HG03139 (cell line): ENCODE measurements around the gene DDA1.
"Not testable (repeated sequence)": the region's sequence is repeated elsewhere in the genome, so short reads cannot be mapped to it uniquely, and the experiment has no call there.

ENCODE experiments used
- ATAC-seq: cut with Tn5 transposase; IDR thresholded peaks from one replicate; pipeline ENCODE4 v1.9.1; 2021; ENCODE audit not compliant: unreplicated experiment

Gene DDA1

DNA sequence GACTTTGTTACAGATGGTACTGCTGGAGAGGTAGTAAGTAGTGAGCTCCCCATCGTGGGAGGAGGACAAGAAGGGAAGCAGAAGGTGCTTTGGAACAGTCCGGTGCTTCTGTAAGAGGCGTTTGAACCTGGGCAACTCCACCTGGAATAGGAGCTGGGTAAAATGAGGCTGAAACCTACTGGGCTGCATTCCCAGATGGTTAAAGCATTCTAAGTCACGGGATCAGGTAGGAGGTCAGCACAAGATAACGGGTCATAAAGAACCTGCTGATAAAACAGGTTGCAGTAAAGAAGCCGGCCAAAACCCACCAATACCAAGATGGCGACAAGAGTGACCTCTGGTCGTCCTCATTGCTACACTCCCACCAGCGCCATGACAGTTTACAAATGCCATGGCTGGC is 22.6 kb upstream of the DDA1 start:
- ATAC-seq, result no peak

DNA sequence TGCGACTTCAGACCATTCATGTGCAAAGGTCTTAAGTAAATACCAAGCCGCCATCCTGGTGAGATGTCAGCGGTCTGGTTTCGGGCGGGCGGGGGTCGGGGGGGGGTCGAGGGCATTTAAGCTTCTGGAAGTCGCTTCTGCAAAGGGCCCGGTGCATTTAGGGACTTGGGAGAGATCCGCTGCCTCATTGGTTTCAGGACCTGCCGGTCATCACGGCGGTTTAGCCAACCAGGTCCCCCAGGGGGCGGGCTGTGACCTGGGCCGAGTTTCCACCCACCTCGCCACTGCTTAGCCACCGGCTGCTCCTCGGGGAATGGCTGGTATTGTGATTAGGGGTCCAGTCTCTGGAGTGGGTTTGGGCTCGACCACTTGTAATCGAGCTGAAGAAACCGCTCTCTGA is 19.9 kb upstream of the DDA1 start:
- no peak for ATAC-seq

DNA sequence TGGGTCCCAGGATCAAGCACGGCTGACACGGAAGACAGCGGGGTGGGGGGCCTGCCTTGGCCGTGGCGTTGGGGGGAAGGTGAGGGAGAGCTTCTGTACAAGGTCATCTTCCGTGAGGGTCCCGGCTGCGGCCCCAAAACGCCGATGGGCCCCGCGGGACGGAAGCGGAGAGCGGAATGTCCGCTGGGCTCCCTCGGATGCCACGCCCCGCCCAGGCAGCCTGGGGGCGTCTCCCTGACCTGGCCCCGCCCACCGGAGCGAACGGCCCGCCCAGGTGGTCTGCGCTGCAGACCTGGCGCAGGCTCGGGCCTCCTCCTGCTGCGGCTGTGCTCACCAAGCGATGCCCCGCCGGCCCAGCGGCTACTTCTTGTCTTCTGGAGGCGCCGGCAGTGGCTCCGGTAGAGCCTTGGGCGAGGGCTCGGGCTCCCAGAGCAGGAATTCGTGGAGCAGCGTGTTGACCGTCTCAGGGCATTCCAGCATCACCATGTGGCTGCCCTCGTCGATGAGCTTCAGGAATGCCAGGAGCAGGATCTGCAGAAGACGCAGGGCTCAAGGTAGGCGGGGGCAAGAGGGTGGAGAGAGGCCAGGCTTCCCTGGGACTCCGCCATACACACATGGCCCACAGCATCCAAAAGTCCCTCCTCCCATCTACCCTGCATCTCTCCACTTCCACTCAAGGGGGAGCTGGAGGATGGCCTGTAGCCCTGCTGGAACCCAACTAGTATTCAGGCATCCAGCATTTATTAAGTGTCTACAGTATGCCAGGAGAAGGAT is 16.9 kb upstream of the DDA1 start:
- ATAC-seq, result peak; percentile 75

DNA sequence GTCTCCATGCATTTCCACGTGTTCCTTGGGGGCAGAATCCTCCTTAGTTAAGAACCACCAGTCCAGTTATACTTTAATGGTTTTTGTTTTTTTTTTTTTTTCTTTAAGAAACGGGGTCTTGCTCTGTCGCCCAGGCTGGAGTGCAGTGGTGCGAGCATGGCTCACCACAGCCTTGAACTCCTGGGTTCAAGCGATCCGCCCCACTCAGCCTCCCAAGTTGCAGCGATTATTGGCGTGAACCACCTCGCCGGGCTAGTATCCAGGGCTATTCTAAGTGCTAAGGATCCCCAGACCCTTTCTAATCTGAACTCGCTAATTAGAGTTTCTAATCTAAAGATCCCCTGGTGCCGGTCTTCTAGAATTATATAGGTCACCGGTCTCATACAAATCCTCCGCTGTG is 15.8 kb upstream of the DDA1 start:
- ATAC-seq, result no peak

- no peak for ATAC-seq
Measured at GRCh38 chr19:17294051-17294891, 15.1 kb upstream of the DDA1 start.

DNA sequence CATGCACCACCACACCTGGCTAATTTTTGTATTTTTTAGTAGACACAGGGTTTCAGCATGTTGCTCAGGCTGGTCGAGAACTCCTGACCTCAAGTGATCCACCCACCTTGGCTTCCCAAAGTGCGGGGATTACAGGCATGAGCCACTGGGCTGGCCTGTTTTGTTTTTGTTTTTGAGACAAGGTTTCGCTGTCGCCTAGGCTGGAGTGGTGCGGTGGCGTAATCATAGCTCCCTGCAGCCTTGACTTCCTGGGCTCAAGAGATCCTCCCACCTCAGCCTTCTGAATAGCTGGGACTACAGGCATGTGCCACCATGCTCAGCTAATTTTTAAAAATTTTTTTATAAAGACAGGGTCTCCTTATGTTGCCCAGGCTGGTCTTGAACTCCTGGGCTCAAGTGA is 13.8 kb upstream of the DDA1 start:
- not testable (repeated sequence) for ATAC-seq

GRCh38 chr19:17296273-17296672 is 13.1 kb upstream of the DDA1 start:
- no peak for ATAC-seq

DNA sequence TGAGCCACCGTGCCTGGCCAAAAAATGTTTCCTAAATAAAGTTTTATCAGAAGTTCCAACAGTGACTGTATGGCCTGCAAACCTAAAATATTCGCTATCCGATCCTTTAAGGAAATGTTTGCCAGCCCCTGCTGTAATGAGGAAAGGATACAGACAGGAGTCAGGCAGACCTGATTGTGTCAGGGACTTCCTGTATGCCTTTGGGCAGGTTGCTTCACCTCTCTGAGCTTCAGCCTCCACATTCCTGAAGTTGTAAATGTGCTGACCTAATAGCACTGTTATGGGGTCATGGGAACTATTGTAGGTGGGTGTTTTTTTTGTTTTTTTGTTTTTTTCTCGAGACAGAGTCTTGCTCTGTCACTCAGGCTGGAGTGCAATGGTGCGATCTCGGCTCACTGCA is 12.4 kb upstream of the DDA1 start:
- ATAC-seq, result no peak

DNA sequence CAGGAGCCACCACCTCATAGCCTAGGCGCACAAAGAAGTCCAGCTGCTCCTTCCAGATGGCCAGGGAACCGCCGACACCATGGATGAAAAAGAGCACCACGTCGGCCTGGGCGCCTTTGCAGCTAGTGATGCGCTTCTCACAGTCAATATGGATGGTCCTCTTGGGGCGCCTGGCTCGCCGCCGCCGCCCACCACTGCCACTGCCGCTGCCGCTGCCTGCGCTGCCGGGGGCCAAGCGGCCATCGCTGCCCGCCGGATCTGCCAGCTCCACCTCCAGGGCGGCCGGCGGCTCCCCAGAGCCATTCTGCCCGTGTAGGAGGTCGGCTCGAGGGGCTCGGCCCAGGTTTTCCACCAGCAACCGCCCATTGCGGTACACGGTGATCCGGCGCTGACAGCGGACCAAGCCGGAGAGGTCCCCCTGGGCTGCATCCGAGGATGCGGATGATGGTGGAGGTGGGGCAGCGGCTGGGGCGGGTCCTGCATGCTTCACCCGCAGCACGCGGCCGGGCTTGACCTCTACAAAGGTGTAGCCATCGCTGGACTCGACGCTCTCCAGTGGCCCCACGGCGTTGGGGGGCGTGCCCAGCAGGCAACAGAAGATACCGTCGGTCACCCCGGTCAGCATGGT is 8.3 kb upstream of the DDA1 start:
- no peak for ATAC-seq

DNA sequence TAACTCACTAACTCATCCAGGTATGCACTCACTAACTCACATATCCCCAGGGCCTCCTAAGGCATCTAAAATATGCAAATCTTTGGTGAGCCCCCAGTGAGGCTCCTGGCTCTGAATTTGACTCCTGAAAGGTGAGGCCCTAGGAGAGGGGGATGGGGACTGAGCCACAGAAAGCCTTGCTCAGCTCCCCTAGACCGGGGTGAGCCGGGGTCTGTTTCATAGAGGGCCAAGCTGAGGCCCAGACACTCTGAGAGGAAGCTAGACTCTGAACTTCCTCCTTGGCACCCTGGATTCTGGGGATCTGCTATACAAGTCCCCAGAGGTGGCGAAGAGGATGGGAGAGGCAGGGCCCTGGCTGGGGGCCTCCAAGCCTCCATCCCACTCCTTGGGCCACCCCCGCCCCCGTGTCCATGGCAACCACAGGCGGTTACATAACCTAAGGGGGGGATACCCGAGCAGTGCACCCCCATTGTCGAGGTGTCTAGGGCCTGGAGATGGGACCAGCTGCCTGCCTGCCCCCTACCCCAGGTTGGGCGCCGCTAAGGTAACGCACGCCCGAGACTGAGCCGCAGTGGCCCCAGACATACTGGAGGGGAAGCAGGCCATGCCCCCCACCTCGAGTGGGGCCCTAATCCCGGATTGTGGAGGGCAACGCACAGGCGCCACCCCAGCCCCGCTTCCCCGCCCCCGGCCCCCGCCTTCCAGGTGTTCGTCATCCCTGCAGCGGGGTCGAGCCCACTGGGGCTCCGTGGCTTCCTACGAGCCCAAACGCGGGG is 6.8 kb upstream of the DDA1 start:
- no peak for ATAC-seq

DNA sequence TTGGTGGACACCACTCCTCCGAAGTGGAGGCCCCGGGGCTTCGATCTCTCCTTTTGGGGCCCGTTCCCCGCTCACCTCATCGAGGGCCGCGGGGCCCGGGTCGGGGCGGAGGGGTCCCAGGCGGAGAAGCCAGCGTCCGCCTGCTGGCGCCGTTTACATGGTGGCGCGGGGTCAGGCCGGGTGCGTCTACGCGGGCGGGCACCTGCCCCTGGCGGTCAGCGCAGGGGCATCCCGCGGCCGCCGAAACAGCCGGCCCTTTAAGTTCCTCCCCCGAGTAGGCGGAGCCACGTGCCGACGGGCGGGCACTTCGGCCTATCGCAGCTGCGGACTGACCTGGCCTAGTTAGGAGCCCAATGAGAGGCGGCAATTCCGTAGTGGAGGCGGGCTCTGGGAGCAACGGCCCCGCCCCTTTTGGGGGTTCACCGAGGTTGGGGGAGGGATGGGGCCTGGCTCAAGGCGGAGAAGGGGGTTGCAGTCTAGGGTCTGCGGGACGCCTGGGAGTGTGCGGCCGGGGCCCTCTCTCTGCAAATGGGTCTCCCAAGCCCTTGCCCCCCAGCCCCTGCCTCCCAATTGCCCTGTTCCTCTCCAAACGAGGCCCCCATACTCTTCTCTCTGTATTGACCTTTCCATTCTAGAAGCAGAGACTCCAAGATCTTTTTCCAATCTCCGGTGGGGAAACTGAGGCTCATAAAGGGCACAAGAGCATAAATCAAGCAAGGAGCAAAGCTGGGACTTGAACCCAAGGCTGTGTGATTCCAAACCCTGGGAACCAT is 6.0 kb upstream of the DDA1 start, which contains the start of gene ABHD8:
TSS of gene ABHD8 (minus strand) at position 259 of the 773 bp plus-strand sequence. CDS start 1,809 bp downstream, outside the sequence.
- ATAC-seq, result peak; percentile 50

GRCh38 chr19:17303940-17304267 is 5.5 kb upstream of the DDA1 start:
- no peak for ATAC-seq

- no peak for ATAC-seq
Measured at GRCh38 chr19:17304386-17305215, 4.8 kb upstream of the DDA1 start.

GRCh38 chr19:17305216-17305516 is 4.2 kb upstream of the DDA1 start:
- ATAC-seq, result no peak

DNA sequence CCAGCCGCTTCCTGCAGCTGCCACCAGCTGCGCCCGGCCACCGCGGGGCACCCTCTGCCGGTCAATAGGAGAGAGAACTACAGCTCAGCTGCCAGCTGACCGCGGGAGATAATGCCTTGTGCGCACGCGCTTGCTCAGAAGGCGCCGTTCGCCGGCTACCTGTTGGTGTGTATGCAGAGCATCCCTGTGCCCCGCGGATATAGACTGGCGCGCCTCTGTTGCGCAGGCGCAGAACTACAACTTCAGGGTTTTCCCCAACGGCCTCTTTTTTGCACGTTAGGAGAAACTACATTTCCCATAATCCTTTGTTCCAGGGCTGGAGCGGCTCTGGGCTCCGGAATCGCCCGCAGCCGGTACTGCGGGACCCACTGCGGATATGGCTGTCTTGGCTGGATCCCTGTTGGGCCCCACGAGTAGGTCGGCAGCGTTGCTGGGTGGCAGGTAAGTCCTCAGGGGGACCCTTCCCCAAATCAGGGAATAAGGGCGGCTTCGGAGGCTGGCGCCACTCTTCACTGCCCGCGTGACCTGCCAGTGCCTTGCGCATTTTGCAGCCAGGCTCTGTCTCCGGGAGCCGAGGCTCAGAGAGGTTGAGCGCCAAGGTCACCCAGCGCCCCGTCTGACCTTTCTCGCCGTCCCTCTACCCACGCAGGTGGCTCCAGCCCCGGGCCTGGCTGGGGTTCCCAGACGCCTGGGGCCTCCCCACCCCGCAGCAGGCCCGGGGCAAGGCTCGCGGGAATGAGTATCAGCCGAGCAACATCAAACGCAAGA is 3.7 kb upstream of the DDA1 start, which contains the start of gene MRPL34:
TSS of gene MRPL34 (plus strand) at position 356 of the 768 bp plus-strand sequence. CDS start at position 377, 21 bp downstream.
- peak; percentile 46 for ATAC-seq

DNA sequence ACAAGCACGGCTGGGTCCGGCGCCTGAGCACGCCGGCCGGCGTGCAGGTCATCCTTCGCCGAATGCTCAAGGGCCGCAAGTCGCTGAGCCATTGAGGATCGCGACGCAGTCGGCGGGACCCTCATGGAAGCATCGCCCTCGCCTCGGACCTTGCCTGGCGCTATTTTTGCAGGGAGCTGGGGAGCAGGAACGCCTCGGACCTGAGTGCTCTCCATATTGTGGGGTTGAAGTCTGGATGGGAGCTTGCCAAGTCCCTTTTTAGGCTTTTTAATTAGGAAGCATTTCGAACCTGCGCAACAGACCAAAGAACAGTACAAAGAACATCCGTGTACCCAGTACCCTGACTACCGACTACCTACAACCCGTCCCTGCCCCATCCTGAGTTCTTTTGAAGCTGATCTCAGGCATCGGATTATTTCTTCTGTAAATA is 3.1 kb upstream of the DDA1 start:
- no peak for ATAC-seq

- ATAC-seq, result no peak
Measured at GRCh38 chr19:17307876-17308377, 1.4 kb upstream of the DDA1 start.

GRCh38 chr19:17309965-17310461 is 650 bp downstream of the DDA1 start:
- ATAC-seq, result no peak
